Upper lobe of left lung (tissue), 6 donors: ENCODE results near the gene TMEM239. TPM values are rescaled to one million over a fixed set of nuclear protein-coding genes. Genes with fewer than 3 reads are reported as not detected.

Source experiments
- ATAC-seq, 2 donors: fragments of 200-7000 bp; cut with Tn5 transposase; one replicate each; pipeline ENCODE4 v1.9.1; 2022; ENCODE audit warnings: mild to moderate bottlenecking in 2 of 2, moderate library complexity in 2 of 2; ENCODE audit not compliant: low FRiP score in 2 of 2
- DNase-seq, 2 donors: peaks; one replicate each; pipeline ENCODE4 v3.0.0-alpha.2; 2019 to 2020
- H3K27ac ChIP-seq, 4 donors: fragments of 200-600 bp; sonication (generic); one replicate each; pipeline ENCODE4 v1.5.1; 2016 to 2019
- H3K27me3 ChIP-seq, 4 donors: fragments of 200-600 bp; sonication (generic); one replicate each; pipeline ENCODE4 v1.5.1; 2017 to 2019
- H3K36me3 ChIP-seq, 4 donors: fragments of 200-600 bp; sonication (generic); one replicate each; pipeline ENCODE4 v1.5.1; 2016 to 2019
- H3K4me1 ChIP-seq, 4 donors: fragments of 200-600 bp; sonication (generic); one replicate each; pipeline ENCODE4 v1.5.1; 2018 to 2019
- H3K4me3 ChIP-seq, 4 donors: fragments of 200-600 bp; sonication (generic); one replicate each; pipeline ENCODE4 v1.5.1; 2017 to 2019; ENCODE audit warnings: mild to moderate bottlenecking in 2 of 4, moderate library complexity in 1 of 4
- H3K9me3 ChIP-seq, 4 donors: fragments of 200-600 bp; sonication (generic); one replicate each; pipeline ENCODE4 v1.5.1; 2018 to 2019
- CTCF ChIP-seq, 6 experiments: fragments of 450-650 bp in 4 of 6; fragments of 200-600 bp in 2 of 6; sonication (generic) in 2 of 6; IDR thresholded peaks; one replicate each; pipeline ENCODE4 v1.5.1; 2016 to 2019; ENCODE audit warnings: antibody characterized with exemption in 6 of 6
- EP300 ChIP-seq, 4 donors: sonication (generic); formaldehyde crosslinking; IDR thresholded peaks; one replicate each; pipeline ENCODE4 v1.5.1; 2017; ENCODE audit warnings: antibody characterized with exemption in 4 of 4, control low read depth in 2 of 4
- POLR2A ChIP-seq, 4 donors: fragments of 450-650 bp; IDR thresholded peaks; one replicate each; pipeline ENCODE4 v1.5.1; 2016 to 2017; ENCODE audit warnings: antibody characterized with exemption in 4 of 4, mild to moderate bottlenecking in 2 of 4
- POLR2AphosphoS5 ChIP-seq, 2 donors: sonication (generic); formaldehyde crosslinking; IDR thresholded peaks; one replicate each; pipeline ENCODE4 v1.5.1; 2017; ENCODE audit warnings: antibody characterized with exemption in 2 of 2
- WGBS, 2 donors: methylation state at CpG; one replicate each; pipeline ENCODE4 v1.1.5; 2017 to 2018; 5-methylcytosine and 5-hydroxymethylcytosine counted together
- total RNA-seq, 6 donors: library from RNA; depleted of rRNA in 4 of 6; stranded (reverse); fragments of >200 nt in 4 of 6; gene quantifications; one replicate each; pipeline versions ENCODE4 v1.1.0 to v1.2.1, GENCODE V29; 2016 to 2021
- donor health status: DM: no; HTN: no; CAD: no; lungs with moderate emphysema.
- donor health status: DM: no; HTN: yes; CAD: no; lungs with severe emphysema.

The TMEM239 gene
- total RNA-seq, 6 donors from 2014 or later, result not detected

DNA sequence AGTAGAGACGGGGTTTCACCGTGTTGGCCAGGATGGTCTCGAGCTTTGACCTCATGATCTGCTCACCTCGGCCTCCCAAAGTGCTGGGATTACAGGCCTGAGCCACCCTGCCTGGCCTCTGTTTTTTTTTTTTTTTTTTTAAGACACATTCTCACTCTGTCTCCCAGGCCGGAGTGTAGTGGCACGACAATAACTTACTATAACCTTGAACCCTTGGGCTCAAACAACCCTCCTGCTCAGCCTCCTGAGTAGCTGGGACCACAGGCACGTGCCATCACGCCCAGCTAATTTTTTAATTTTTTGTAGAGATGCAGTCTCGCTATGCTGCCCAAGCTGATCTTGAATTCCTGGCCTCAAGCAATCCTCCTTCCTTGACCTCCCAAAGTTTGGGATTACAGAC, 42.4 kb upstream of the TMEM239 start:
- H3K36me3 ChIP-seq, result no peaks in the 10 kb centered on the region
- ATAC-seq, result no peak
- DNase-seq, result no peak
- no peaks in the 10 kb centered on the region for H3K9me3 ChIP-seq
- no peaks in the 10 kb centered on the region for H3K27me3 ChIP-seq
- 84 to 92% methylated on average over 9 of the region's 9 CpGs for WGBS, 2 donors
- TF ChIP-seq EP300 (IDR thresholded peaks at IDR 0.05) (no peak), POLR2AphosphoS5 (IDR thresholded peaks at IDR 0.05) (no peak), CTCF (IDR thresholded peaks at IDR 0.05) (no peak), POLR2A (IDR thresholded peaks at IDR 0.05) (no peak)
- H3K4me3 ChIP-seq, result no peak overlapping the region
- peaks cover 0 to 4% (median 0%) of the 10 kb centered on the region in 4 donors for H3K4me1 ChIP-seq
- no peak overlapping the region for H3K27ac ChIP-seq

GRCh38 chr20:2775139-2775538, 41.0 kb upstream of the TMEM239 start:
- Histone ChIP-seq H3K4me1 (no peaks in the 10 kb centered on the region), H3K27ac (no peak overlapping the region), H3K9me3 (no peaks in the 10 kb centered on the region), H3K27me3 (no peaks in the 10 kb centered on the region), H3K36me3 (no peaks in the 10 kb centered on the region), H3K4me3 (no peak overlapping the region)
- ATAC-seq, result no peak
- TF ChIP-seq POLR2AphosphoS5 (IDR thresholded peaks at IDR 0.05), result no peak
- TF ChIP-seq EP300 (IDR thresholded peaks at IDR 0.05), result no peak
- no peak for TF ChIP-seq CTCF (IDR thresholded peaks at IDR 0.05)
- no peak for TF ChIP-seq POLR2A (IDR thresholded peaks at IDR 0.05)
- 84 to 88% methylated on average over 2 to 3 of the region's 3 CpGs for WGBS, 2 donors
- no peak for DNase-seq

GRCh38 chr20:2778602-2779321, 37.4 kb upstream of the TMEM239 start:
- Histone ChIP-seq H3K9me3 (no peaks in the 10 kb centered on the region), H3K27me3 (no peaks in the 10 kb centered on the region), H3K36me3 (no peaks in the 10 kb centered on the region), H3K27ac (no peak overlapping the region), H3K4me3 (no peak overlapping the region), H3K4me1 (no peaks in the 10 kb centered on the region)
- no peak for TF ChIP-seq CTCF (IDR thresholded peaks at IDR 0.05)
- TF ChIP-seq POLR2AphosphoS5 (IDR thresholded peaks at IDR 0.05), result no peak
- TF ChIP-seq POLR2A (IDR thresholded peaks at IDR 0.05), result no peak
- no peak for TF ChIP-seq EP300 (IDR thresholded peaks at IDR 0.05)
- ATAC-seq (no peak), DNase-seq (no peak)
- WGBS, 2 donors, result 83 to 84% methylated on average over 10 of the region's 10 CpGs

DNA sequence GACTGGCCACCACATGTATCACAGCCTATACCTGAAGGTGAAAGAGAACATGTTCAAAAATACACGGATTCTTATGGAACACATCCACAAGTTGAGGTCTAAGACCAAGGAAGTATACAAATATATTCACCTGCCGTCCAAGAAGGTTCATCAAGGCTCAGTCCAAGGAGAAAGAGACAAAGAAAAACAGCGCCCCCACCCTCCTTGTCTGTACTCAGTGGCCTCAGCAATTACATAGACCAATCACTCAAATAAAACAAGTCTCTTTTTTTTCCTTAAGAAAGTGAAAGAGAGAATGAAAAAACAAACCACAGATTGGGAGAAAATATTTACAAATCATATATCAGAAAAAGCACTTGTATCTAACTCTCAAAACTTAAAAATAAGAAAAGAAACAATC, 35.2 kb upstream of the TMEM239 start:
- no peak for DNase-seq
- H3K36me3 ChIP-seq, result no peaks in the 10 kb centered on the region
- no peaks in the 10 kb centered on the region for H3K4me1 ChIP-seq
- no peak overlapping the region for H3K4me3 ChIP-seq
- ATAC-seq, result no peak
- TF ChIP-seq EP300 (IDR thresholded peaks at IDR 0.05), result no peak
- TF ChIP-seq CTCF (IDR thresholded peaks at IDR 0.05), result no peak
- no peak for TF ChIP-seq POLR2A (IDR thresholded peaks at IDR 0.05)
- no peak for TF ChIP-seq POLR2AphosphoS5 (IDR thresholded peaks at IDR 0.05)
- no peaks in the 10 kb centered on the region for H3K9me3 ChIP-seq
- 36 to 46% methylated on average over 3 of the region's 3 CpGs for WGBS, 2 donors
- no peaks in the 10 kb centered on the region for H3K27me3 ChIP-seq
- H3K27ac ChIP-seq, result no peak overlapping the region
